Uterus (tissue), 2 donors: ENCODE data around the gene C1orf94.

Experiments used
- CTCF ChIP-seq, 4 experiments: fragments of 200-600 bp in 2 of 4; fragments of 450-650 bp in 2 of 4; sonication (generic) in 2 of 4; IDR thresholded peaks; one replicate each; pipeline ENCODE4 v1.5.1; 2016 to 2019; ENCODE audit warnings: antibody characterized with exemption in 4 of 4, mild to moderate bottlenecking in 2 of 4, moderate library complexity in 1 of 4
- POLR2A ChIP-seq, 2 donors: fragments of 450-650 bp; IDR thresholded peaks; one replicate each; pipeline ENCODE4 v1.6.1; 2016; ENCODE audit warnings: antibody characterized with exemption in 2 of 2, mild to moderate bottlenecking in 1 of 2, moderate library complexity in 1 of 2

GRCh38 chr1:34268311-34268954 lies 91.7 kb downstream of the C1orf94 start:
- TF ChIP-seq CTCF (IDR thresholded peaks at IDR 0.05) (no peak), POLR2A (IDR thresholded peaks at IDR 0.05) (no peak)
